ENCODE measurements around the gene UXT. TPM values are rescaled to one million over a fixed set of nuclear protein-coding genes. Genes with fewer than 3 reads are reported as not detected.

Gene UXT
- total and polyA plus RNA-seq, 2 of the 4 experiments (the other 2 are of a cell fraction): 106 to 164 TPM

GRCh38 chrX:47664737-47665136 lies 5.8 kb upstream of the UXT start:
- Histone ChIP-seq H3K9me3 (ENCODE audit: control insufficient read depth, insufficient read depth, low read length) (no peaks in the 10 kb centered on the region), H4K20me1 (ENCODE audit: insufficient read depth, low read length) (no peaks in the 10 kb centered on the region), H3K9ac (ENCODE audit: low read depth, low read length) (no peak overlapping the region), H3K4me3 (ENCODE audit: insufficient read depth, low read depth, low read length) (no peak overlapping the region), H3K36me3 (ENCODE audit: control insufficient read depth, insufficient read depth, low read length) (no peaks in the 10 kb centered on the region), H2BK20ac (ENCODE audit: low read depth, low read length) (no peak overlapping the region), H3K27me3 (ENCODE audit: control insufficient read depth, insufficient read depth, low read length) (no peaks in the 10 kb centered on the region), H3K9me1 (ENCODE audit: insufficient read depth, low read length) (0 out of 2 replicates have a peak, but pooled peaks cover 4% of the 10 kb centered on the region), H2AK5ac (ENCODE audit: low read depth, low read length) (no peak overlapping the region), H2BK5ac (ENCODE audit: low read depth, low read length, poor library complexity, severe bottlenecking) (no peak overlapping the region), H3K79me1 (ENCODE audit: low read depth in 1 of 2, low read length in 2 of 2) (peaks cover 1 to 2% of the 10 kb centered on the region in 2 experiments; a peak in 2 of 4 replicates), H2BK120ac (ENCODE audit: low read depth, low read length) (no peak overlapping the region), H3K27ac (ENCODE audit: insufficient read depth, low read length) (no peak overlapping the region), H2AFZ (replicated peaks; ENCODE audit: low read length, poor library complexity) (no peak overlapping the region), H3K14ac (replicated peaks; ENCODE audit: low read depth, low read length) (no peak overlapping the region), H4K91ac (ENCODE audit: insufficient read depth, low read depth, low read length) (peak overlapping the region; percentile 23; the same call in 1 of the 2 replicates), H4K5ac (ENCODE audit: low read depth, low read length) (no peak overlapping the region), H3K4me2 (ENCODE audit: low read depth, low read length) (no peak overlapping the region), H3K4me1 (ENCODE audit: control insufficient read depth, insufficient read depth, low read length) (peaks cover 4% of the 10 kb centered on the region; the same call in 1 of the 2 replicates), H3K18ac (ENCODE audit: low read depth, low read length) (no peak overlapping the region), H4K8ac (ENCODE audit: low read depth in 2 of 2, low read length in 2 of 2) (peak overlapping the region in 1 of 2 experiments; percentile 40; a peak in 1 of 4 replicates), H2AK9ac (replicated peaks; ENCODE audit: low read depth, low read length, poor library complexity) (no peak overlapping the region), H3K4ac (ENCODE audit: low read depth, low read length) (no peak overlapping the region), H3K23ac (ENCODE audit: low read depth, low read length) (no peak overlapping the region), H2BK15ac (ENCODE audit: low read depth, low read length) (0 out of 3 replicates have a peak overlapping the region, but pooled peaks have one; percentile 10), H3K56ac (ENCODE audit: extremely low read depth, insufficient read depth, low read length) (no peak overlapping the region)
- intact Hi-C loops (cut with micrococcal nuclease) (no loop called here), dilution Hi-C loops (cut with HindIII; ENCODE audit: low sequenced_read_pairs, unreplicated experiment) (no loop called here), in situ Hi-C loops (cut with MboI; ENCODE audit: low sequenced_read_pairs) (no loop called here)
- BruUV-seq (replicated peaks): no TSS peak
- CTCF ChIA-PET: interaction anchor here (0.6 kb wide), 1 partner anchor 10 kb away, joined by 4 read pairs; no protein-coding TSS in a partner anchor
- no peak for TF ChIP-seq USF2 (IDR thresholded peaks at IDR 0.05; ENCODE audit: low read depth, low read length)
- no peak for TF ChIP-seq MXI1 (IDR thresholded peaks at IDR 0.05; ENCODE audit: borderline replicate concordance, low read depth, low read length)
- TF ChIP-seq FOS (IDR thresholded peaks at IDR 0.05; ENCODE audit: low read depth, low read length): no peak
- no peak for TF ChIP-seq SMC3 (IDR thresholded peaks at IDR 0.05; ENCODE audit: low read depth, low read length)
- no peak for TF ChIP-seq NFE2L2 (IDR thresholded peaks at IDR 0.05; ENCODE audit: low read depth, low read length)
- TF ChIP-seq CTCF (conservative IDR thresholded peaks at IDR 0.05; ENCODE audit: low read depth, low read length): no peak
- TF ChIP-seq ELK1 (IDR thresholded peaks at IDR 0.05; ENCODE audit: borderline replicate concordance, low read depth, low read length): no peak
- TF ChIP-seq BHLHE40 (IDR thresholded peaks at IDR 0.05; ENCODE audit: low read depth, low read length): no peak
- no peak for TF ChIP-seq RAD21 (IDR thresholded peaks at IDR 0.05; ENCODE audit: low read length)
- TF ChIP-seq RFX5 (IDR thresholded peaks at IDR 0.05; ENCODE audit: low read depth, low read length): no peak
- no peak for TF ChIP-seq MAFK (IDR thresholded peaks at IDR 0.05; ENCODE audit: low read depth, low read length)
- TF ChIP-seq POLR2A (IDR thresholded peaks at IDR 0.05; ENCODE audit: low read depth, low read length): no peak
- TF ChIP-seq CHD1 (IDR thresholded peaks at IDR 0.05; ENCODE audit: low read depth, low read length): no peak
- TF ChIP-seq CEBPB (IDR thresholded peaks at IDR 0.05; ENCODE audit: low read depth, low read length): no peak
- TF ChIP-seq MAZ (IDR thresholded peaks at IDR 0.05; ENCODE audit: borderline replicate concordance, low read depth, low read length): no peak
- no peak for TF ChIP-seq RCOR1 (IDR thresholded peaks at IDR 0.05; ENCODE audit: insufficient replicate concordance, low read length)
- no CpG with 5 or more reads among the region's 5 CpGs for WGBS, 2 experiments (ENCODE audit: extremely low coverage in 2 of 2, insufficient read length in 1 of 2)
- DNase-seq (peak; percentile 33), ATAC-seq (ENCODE audit: low read depth) (no peak; the same call in 1 of the 2 replicates)
- POLR2A ChIA-PET (ENCODE audit: unreplicated experiment): no interaction called here

Measured in IMR-90 (cell line).